ENCODE data around the gene AHRR.

- no peak for TF ChIP-seq POLR2A (IDR thresholded peaks at IDR 0.05)
- TF ChIP-seq, protein P1, sequence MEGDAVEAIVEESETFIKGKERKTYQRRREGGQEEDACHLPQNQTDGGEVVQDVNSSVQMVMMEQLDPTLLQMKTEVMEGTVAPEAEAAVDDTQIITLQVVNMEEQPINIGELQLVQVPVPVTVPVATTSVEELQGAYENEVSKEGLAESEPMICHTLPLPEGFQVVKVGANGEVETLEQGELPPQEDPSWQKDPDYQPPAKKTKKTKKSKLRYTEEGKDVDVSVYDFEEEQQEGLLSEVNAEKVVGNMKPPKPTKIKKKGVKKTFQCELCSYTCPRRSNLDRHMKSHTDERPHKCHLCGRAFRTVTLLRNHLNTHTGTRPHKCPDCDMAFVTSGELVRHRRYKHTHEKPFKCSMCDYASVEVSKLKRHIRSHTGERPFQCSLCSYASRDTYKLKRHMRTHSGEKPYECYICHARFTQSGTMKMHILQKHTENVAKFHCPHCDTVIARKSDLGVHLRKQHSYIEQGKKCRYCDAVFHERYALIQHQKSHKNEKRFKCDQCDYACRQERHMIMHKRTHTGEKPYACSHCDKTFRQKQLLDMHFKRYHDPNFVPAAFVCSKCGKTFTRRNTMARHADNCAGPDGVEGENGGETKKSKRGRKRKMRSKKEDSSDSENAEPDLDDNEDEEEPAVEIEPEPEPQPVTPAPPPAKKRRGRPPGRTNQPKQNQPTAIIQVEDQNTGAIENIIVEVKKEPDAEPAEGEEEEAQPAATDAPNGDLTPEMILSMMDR (IDR thresholded peaks at IDR 0.05), result no peak
These were observed 162.1 kb downstream of the AHRR start for GRCh38 chr5:483434-484140.
